ENCODE measurements around the gene NR1H3. TPM values are rescaled to one million over a fixed set of nuclear protein-coding genes. Genes with fewer than 3 reads are reported as not detected.
"Not testable (repeated sequence)": the region's sequence is repeated elsewhere in the genome, so short reads cannot be mapped to it uniquely, and the experiment has no call there.

NR1H3 gene
- polyA plus RNA-seq, 3 donors = 4.4 to 20.3 (median 9.3) TPM

- H3K36me3 Mint-ChIP-seq = peaks cover 82 to 99% of the 10 kb centered on the region in 2 donors
- no peak overlapping the region for H2AFZ ChIP-seq (ENCODE audit: insufficient read depth, low read depth, low read length, poor library complexity, severe bottlenecking)
- 100% methylated on average over 1 of the region's 6 CpGs for WGBS (ENCODE audit: insufficient coverage)
- H3K79me2 ChIP-seq (ENCODE audit: insufficient read depth, low read length) = peaks cover 6% of the 10 kb centered on the region
- no peak for TF ChIP-seq CTCF (IDR thresholded peaks at IDR 0.05)
- H3K27me3 Mint-ChIP-seq (ENCODE audit: low read depth in 3 of 3) = peaks cover 0 to 6% (median 2%) of the 10 kb centered on the region in 3 donors
- no peaks in the 10 kb centered on the region for H3K27me3 ChIP-seq (ENCODE audit: control insufficient read depth in 2 of 2, insufficient read depth in 2 of 2, low read length in 2 of 2)
- H3K4me3 Mint-ChIP-seq = no peak overlapping the region
- no peak overlapping the region for H3K9ac ChIP-seq (ENCODE audit: insufficient read depth, low read length, poor library complexity, severe bottlenecking)
- no peaks in the 10 kb centered on the region for H3K4me1 ChIP-seq (ENCODE audit: control insufficient read depth in 1 of 2, insufficient read depth in 2 of 2, low read length in 2 of 2)
- H4K20me1 ChIP-seq (ENCODE audit: insufficient read depth, low read length) = peaks cover 44% of the 10 kb centered on the region
- H3K9me3 Mint-ChIP-seq = peaks cover 0 to 4% (median 0%) of the 10 kb centered on the region in 7 donors
- no peaks in the 10 kb centered on the region for H3K9me3 ChIP-seq (replicated peaks in 1 of 2; ENCODE audit: control insufficient read depth in 1 of 2, insufficient read depth in 1 of 2, low read length in 2 of 2)
- DNase-seq = no peak
- no peak overlapping the region for H3K4me2 ChIP-seq (replicated peaks; ENCODE audit: extremely low read depth, low read length, poor library complexity, severe bottlenecking)
- H3K27ac Mint-ChIP-seq = no peak overlapping the region
- intact Hi-C loops (cut with micrococcal nuclease) = loop anchor here in 1 of 2 donors (10.0 kb wide), 2 partner anchors 307 to 437 kb away; no protein-coding TSS in a partner anchor
- H3K4me1 Mint-ChIP-seq = no peaks in the 10 kb centered on the region
- no peak overlapping the region for H3K4me3 ChIP-seq (replicated peaks in 1 of 3; ENCODE audit: low read depth in 2 of 3, low read length in 3 of 3)
- peaks cover 94 to 100% of the 10 kb centered on the region in 2 donors for H3K36me3 ChIP-seq (replicated peaks in 1 of 2; ENCODE audit: control insufficient read depth in 1 of 2, insufficient read depth in 2 of 2, low read length in 2 of 2)
- H3K27ac ChIP-seq (ENCODE audit: low read depth in 1 of 2, low read length in 2 of 2) = no peak overlapping the region
These were observed 50.4 kb downstream of the NR1H3 start for GRCh38 chr11:47308050-47308823.

- Mint-ChIP-seq H3K4me3 (no peak overlapping the region), H3K27ac (peak overlapping the region in 1 of 7 donors; percentile 0), H3K9me3 (no peaks in the 10 kb centered on the region), H3K27me3 (ENCODE audit: low read depth in 3 of 3) (no peaks in the 10 kb centered on the region), H3K4me1 (peaks cover 10% of the 10 kb centered on the region), H3K36me3 (peaks cover 62 to 91% of the 10 kb centered on the region in 2 donors)
- no peak overlapping the region for H3K9ac ChIP-seq (ENCODE audit: insufficient read depth, low read length, poor library complexity, severe bottlenecking)
- intact Hi-C loops (cut with micrococcal nuclease) = no loop called here
- no peak overlapping the region for H2AFZ ChIP-seq (ENCODE audit: insufficient read depth, low read depth, low read length, poor library complexity, severe bottlenecking)
- H3K9me3 ChIP-seq (replicated peaks in 1 of 2; ENCODE audit: control insufficient read depth in 1 of 2, insufficient read depth in 1 of 2, low read length in 2 of 2) = no peaks in the 10 kb centered on the region
- H3K36me3 ChIP-seq (replicated peaks in 1 of 2; ENCODE audit: control insufficient read depth in 1 of 2, insufficient read depth in 2 of 2, low read length in 2 of 2) = peaks cover 82 to 93% of the 10 kb centered on the region in 2 donors
- H3K4me2 ChIP-seq (replicated peaks; ENCODE audit: extremely low read depth, low read length, poor library complexity, severe bottlenecking) = no peak overlapping the region
- TF ChIP-seq CTCF (IDR thresholded peaks at IDR 0.05) = no peak
- no peaks in the 10 kb centered on the region for H3K4me1 ChIP-seq (ENCODE audit: control insufficient read depth in 1 of 2, insufficient read depth in 2 of 2, low read length in 2 of 2)
- H3K79me2 ChIP-seq (ENCODE audit: insufficient read depth, low read length) = no peaks in the 10 kb centered on the region
- WGBS (ENCODE audit: insufficient coverage) = 100% methylated on average over 1 of the region's 5 CpGs
- no peaks in the 10 kb centered on the region for H3K27me3 ChIP-seq (ENCODE audit: control insufficient read depth in 2 of 2, insufficient read depth in 2 of 2, low read length in 2 of 2)
- DNase-seq = no peak
- H3K4me3 ChIP-seq (replicated peaks in 1 of 3; ENCODE audit: low read depth in 2 of 3, low read length in 3 of 3) = no peak overlapping the region
- H3K27ac ChIP-seq (ENCODE audit: low read depth in 1 of 2, low read length in 2 of 2) = no peak overlapping the region
- peaks cover 11% of the 10 kb centered on the region for H4K20me1 ChIP-seq (ENCODE audit: insufficient read depth, low read length)
These were observed 57.2 kb downstream of the NR1H3 start for GRCh38 chr11:47314992-47315391.

GRCh38 chr11:47316501-47316900, 58.7 kb downstream of the NR1H3 start:
- WGBS (ENCODE audit: insufficient coverage) = 96% methylated on average over 6 of the region's 8 CpGs
- H3K79me2 ChIP-seq (ENCODE audit: insufficient read depth, low read length); H3K4me3 Mint-ChIP-seq; H3K4me3 ChIP-seq (replicated peaks in 1 of 3; ENCODE audit: low read depth in 2 of 3, low read length in 3 of 3); DNase-seq; H3K4me1 ChIP-seq (ENCODE audit: control insufficient read depth in 1 of 2, insufficient read depth in 2 of 2, low read length in 2 of 2); H3K27ac ChIP-seq (ENCODE audit: low read depth in 1 of 2, low read length in 2 of 2); H3K9me3 ChIP-seq (replicated peaks in 1 of 2; ENCODE audit: control insufficient read depth in 1 of 2, insufficient read depth in 1 of 2, low read length in 2 of 2); H3K27me3 Mint-ChIP-seq (ENCODE audit: low read depth in 3 of 3); H3K4me2 ChIP-seq (replicated peaks; ENCODE audit: extremely low read depth, low read length, poor library complexity, severe bottlenecking); H3K9ac ChIP-seq (ENCODE audit: insufficient read depth, low read length, poor library complexity, severe bottlenecking); H3K9me3 Mint-ChIP-seq; H3K27me3 ChIP-seq (ENCODE audit: control insufficient read depth in 2 of 2, insufficient read depth in 2 of 2, low read length in 2 of 2); intact Hi-C loops (cut with micrococcal nuclease); H2AFZ ChIP-seq (ENCODE audit: insufficient read depth, low read depth, low read length, poor library complexity, severe bottlenecking); H3K4me1 Mint-ChIP-seq: not testable (repeated sequence)
- H3K36me3 Mint-ChIP-seq = peaks cover 58 to 88% of the 10 kb centered on the region in 2 donors
- peak overlapping the region in 2 of 7 donors; percentile 32 to 42 for H3K27ac Mint-ChIP-seq
- Histone ChIP-seq H3K36me3 (replicated peaks in 1 of 2; ENCODE audit: control insufficient read depth in 1 of 2, insufficient read depth in 2 of 2, low read length in 2 of 2) (peaks cover 77 to 78% of the 10 kb centered on the region in 2 donors), H4K20me1 (ENCODE audit: insufficient read depth, low read length) (peaks cover 15% of the 10 kb centered on the region)

Data from CD14-positive monocyte (primary cell).